Hindlimb muscle (tissue), 1 donor: ENCODE data around the gene PXDC1. TPM values are rescaled to one million over a fixed set of nuclear protein-coding genes. Genes with fewer than 3 reads are reported as not detected.
"Not testable (repeated sequence)": the region's sequence is repeated elsewhere in the genome, so short reads cannot be mapped to it uniquely, and the experiment has no call there.

Experiments used
- DNase-seq: peaks from one replicate; pipeline ENCODE4 v3.0.0-alpha.2; 2013
- polyA plus RNA-seq: library from polyadenylated mRNA; unstranded; fragments of 120-200 nt; gene quantifications from one replicate; pipeline ENCODE4 v1.2.1, GENCODE V29; 2013; ENCODE audit not compliant: insufficient read length

Gene PXDC1
- polyA plus RNA-seq, 1 donor: 19.6 TPM

DNA sequence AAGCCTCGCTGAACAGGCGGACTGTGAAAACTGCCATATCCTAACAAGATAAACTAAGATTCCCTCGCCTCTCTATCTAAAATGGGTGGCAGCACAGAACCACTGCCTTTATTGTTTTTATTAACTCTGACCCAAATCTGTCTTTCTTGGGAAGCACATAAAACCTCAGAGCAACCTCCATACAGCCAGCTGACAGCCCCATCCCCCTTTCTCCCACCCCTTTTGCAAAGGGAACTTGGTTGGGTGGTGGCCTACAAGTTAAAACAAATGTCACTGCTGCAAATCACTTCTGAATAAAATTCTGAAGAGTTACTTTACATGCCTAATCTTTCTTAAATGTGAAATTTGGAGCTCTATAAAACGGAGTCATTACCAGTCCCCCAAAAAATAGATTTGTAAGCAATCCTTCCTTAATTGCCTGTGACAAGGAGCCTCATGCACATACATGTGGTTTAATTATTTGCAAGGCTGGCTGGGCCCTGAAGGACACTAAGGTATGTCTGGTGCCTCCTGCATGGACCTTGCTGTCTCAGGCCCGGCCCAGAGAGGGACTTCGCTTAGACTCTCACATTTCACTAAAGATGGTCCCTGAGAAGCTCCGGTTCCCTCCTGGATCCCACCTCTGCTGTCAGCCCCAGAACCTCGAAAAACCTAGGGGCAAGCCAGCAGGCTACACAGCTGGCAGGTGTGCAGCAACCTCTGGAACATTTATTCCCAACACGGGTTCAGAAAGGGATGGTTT is 21.7 kb downstream of the PXDC1 start:
- DNase-seq: no peak

DNA sequence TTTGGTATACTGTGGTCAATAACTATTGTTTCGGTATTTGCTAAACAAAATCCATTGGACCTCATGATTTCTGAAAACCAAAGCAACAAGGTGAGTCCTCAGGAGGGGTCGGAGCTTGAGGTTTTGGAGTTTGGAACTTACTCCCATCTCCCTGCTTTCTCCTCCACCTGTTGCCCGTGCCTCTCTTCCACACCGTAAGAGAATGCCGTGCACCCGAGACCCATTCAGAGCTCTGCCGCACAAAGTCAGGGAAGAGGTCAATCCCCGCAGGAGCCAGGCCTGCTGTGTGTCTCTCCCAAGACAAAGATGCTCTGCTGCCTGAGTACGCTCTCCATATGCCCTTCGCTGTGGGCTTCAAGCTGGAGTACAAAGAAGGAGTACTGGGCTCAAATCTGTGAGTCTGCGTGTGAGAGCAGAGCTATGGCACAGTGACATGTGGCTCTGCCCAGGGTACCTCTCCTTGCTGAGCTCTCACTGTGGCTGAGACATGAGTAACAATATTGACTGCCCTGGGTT is 23.9 kb downstream of the PXDC1 start:
- no peak for DNase-seq

DNA sequence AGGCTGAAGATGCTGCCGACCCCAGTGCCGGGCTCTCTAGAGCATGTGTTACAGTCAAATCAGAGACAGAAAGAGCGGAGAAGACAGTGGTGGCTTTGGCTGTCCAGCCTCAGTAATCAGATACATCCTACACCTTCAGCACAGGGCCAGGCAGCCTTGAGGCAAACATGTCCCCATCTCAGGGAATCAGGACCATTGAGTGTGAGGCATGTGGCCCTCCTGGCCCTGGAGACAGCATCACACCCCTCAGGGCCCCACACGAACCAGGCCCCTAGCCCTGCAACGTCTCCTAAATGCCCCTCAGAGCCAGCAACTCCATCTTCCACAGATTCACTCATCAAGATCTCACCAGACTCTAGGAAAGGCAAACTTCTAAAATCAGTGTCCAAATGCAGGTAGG is 24.5 kb downstream of the PXDC1 start:
- no peak for DNase-seq

DNA sequence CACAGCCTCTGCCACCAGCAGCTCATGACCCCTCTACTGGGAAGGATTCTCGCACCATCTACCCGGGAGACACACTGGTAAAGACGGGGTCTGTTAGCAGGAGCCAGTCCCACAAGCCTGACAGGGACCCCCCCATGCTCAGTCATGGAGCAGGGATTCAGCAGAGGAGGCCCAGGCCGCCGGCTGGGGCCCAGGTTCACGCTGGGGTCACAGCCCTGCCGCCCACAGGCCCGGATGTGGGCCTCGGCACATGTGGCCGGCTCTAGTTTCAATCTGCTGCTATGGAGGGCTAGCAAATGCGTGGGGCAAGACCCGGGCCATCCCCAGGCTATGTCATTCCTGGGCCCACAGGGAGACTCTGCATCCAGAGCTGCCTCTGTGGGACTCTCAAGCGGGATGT is 25.1 kb downstream of the PXDC1 start:
- DNase-seq: no peak

DNA sequence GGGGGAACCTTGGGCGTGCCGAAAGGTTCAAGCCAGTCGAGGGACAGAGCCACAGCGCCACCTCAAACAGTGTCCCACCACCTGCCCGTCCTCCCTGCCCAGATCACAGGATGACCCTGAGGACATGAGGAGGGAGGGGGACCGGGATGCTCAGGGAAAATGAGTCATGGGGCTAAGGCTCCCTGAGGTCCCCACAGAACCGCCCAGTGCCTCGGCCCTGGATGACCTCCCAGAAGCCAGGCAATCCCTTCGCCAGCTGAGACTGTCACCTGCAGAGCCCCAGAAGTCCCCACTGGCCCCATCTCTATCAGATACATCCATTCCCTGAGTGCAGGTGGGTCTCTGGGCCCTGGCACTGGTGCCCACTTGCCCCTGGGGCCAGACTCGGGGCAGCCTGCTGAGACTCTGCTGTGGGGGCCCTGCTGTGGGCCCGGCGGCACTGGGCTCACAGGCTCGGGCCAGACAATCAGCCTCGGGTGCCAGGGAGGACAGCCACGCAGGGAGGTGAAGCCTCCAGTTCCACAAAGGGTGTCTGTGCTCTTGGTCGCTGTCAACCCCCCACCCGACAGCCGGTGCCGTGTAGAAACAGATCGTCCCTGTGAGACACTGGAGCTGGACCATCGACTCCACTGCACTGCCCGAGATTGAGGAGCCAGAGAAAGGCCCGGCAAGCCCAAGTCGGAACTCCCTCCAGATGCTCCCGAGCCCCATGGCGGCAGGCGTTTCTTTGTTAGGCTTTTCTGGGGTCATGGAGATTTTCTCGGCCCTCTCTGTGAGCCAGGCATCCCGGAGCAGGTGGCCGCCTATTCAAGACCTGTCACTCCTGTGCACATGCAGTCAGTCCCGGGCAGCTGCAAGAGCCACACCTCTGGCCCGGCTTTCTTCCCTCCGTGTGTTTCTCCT is 26.1 kb downstream of the PXDC1 start:
- no peak for DNase-seq

DNA sequence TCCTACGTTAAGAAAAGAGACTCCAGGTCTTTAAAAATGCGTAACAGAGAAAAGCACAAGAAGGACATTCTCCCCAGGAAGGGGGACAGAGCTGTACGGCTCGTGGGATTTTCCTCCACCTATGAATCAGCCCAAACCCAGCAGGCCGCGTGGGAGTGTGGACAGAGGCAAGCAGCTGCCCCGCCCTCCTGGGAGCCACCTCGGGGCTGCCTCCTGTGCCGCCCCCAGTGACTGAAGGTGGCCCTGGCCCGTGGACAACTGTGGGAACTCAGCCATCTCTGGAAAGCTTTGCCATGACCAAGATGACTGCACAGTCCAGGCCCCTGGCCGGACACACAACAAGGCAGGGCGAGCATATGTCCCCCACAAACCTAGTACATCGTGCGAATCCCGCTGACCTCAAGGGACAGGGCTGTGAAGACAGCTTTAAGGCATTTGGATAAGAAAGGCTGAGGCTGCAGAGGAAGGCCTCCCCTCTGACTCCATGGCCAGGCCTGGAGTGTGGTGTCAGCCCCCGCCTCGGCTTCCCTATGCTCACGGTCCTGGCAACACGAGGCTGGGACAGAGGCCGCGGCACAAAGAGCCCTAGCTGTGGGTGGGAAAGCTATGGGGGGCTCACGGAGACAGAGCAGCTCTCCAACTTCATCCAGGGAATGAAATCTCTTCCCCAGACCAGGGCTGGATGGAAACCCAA is 26.9 kb downstream of the PXDC1 start:
- DNase-seq: no peak

DNA sequence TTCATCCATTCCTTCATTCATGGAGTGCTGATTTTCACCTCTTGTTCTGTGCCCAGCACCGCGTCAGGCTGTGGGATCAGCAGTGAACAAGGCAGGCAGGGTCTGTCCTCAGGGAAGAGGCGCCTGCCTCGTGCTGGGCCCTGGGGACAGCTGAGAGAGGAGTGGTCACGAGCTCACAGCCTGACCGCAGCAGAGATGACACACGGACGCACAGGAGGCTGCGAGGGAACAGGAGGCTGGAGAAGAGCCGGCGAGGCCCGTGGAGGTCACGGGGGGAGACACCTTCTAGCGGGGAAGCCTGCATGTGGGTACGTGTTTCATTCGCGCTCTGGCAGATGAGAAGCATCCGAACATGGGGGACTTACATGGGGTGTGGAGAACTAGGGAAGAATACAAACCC is 27.5 kb downstream of the PXDC1 start:
- no peak for DNase-seq

DNA sequence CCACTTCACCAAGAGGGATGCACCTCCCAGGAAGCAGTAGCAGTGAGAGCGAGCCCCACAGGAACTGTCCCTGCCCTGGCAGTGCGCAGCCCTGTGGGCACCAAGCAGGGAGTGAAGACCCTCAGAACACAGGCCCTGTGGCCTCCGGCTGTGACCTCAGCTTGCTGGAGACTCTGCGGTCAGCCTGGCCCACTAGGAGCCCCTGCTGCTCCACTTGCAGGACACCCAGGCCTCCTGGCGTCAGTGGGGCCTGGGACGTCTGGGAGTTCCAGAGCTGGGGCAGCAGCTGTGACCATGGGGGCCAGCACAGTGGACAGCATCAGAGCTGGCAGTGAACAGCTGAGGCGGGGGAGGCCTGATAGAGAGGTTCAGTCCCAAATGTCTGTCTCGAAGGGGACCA is 28.3 kb downstream of the PXDC1 start:
- no peak for DNase-seq

DNA sequence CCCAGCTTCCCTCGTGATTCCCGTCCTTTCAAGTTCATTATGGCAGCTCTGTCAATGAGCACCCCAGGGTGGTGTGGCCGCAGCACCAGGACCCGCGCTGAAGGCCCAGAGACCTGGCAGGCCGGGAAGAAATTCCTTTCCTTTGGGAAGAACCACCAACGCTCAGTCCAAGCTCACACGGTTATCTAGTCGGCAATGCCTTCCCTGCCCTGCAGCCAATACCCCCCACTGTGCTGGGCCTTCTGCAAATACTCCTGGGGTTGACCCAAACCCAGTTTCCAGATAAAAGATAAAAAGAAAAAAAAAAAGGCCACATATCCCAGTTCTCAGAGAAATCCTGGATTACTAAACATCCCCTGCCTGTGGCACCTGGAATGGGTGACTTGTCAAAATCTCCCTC is 28.7 kb downstream of the PXDC1 start:
- DNase-seq: no peak

DNA sequence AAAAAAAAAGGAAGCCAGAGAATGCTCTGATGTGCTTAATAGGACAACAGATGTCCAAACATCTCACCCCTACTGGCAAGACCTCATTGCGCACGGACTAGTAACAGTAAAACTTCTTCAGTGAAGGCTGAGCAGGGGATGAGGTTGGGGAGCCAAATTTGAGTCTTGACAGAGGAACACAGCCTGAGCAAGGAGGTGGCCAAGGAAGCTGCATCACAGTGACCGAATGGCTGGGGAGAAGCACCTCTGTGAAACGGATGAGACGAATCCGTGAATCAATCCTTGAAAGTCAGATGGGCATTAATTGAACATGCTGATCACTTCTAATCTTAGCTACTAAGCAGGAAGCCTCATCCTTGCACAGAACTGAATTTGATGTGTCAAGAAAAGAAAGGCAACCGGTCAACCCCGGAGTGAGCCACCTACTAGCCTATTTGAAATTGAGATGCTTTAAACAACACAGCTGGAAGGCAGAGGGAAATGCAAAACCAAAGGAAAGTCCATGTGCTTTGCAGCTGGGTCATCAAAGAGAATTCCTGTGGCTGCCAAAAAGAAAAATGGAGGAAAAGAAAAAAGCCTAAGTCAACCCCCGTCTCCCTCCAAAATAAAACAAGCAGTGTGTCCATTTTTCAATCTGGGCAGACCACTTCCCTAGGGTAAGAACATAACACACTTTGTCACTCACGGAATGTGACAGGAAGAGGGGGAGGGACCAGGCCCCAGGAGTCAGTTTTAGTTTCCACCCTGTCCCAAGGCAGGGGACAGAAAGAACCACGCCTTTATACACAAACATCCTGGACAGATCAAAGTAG is 29.5 kb downstream of the PXDC1 start:
- DNase-seq: no peak

DNA sequence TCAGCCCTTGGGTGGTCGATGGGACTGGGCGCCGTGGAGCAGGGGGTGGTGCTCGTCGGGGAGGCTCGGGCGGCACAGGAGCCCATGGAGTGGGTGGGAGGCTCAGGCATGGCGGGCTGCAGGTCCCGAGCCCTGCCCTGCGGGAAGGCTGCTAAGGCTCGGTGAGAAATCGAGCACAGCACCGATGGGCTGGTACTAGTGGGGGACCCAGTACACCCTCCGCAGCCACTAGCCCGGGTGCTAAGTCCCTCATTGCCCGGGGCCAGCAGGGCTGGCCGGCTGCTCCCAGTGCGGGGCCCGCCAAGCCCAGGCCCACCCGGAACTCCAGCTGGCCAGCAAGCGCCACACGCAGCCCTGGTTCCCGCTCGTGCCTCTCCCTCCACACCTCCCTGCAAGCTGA is 30.7 kb downstream of the PXDC1 start:
- DNase-seq: not testable (repeated sequence)

DNA sequence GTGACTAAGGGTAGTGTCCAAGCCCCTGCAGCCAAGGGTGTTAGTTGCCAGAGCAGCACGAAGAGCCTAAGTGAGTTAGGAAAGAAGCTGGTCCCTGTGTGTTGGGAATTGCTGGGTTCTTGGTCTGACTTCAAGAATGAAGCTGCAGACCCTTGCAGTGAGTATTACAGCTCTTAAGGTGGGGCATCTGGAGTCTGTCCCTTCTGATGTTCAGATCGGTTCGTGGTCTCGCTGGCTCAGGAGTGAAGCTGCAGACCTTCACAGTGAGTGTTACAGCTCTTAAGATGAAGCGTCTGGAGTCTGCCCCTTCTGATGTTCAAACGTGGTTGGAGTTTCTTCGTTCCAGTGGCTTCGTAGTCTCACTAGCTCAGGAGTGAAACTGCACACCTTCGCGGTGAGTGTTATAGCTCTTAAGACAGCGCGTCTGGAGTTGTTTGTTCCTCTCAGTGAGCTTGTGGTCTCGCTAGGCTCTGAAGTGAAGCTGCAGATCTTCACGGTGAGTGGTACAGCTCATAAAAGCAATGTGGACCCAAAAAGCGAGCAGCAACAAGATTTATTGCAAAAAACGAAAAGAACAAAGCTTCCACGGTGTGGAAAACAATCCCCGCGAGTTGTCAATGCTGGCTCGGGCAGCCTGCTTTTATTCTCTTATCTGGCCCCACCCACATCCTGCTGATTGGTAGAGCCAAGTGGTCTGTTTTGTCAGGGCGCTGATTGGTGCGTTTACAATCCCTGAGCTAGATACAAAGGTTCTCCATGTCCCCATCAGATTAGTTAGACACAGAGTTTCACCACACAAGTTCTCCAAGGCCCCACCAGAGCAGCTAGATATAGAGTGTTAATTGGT is 31.8 kb downstream of the PXDC1 start:
- DNase-seq: no peak

DNA sequence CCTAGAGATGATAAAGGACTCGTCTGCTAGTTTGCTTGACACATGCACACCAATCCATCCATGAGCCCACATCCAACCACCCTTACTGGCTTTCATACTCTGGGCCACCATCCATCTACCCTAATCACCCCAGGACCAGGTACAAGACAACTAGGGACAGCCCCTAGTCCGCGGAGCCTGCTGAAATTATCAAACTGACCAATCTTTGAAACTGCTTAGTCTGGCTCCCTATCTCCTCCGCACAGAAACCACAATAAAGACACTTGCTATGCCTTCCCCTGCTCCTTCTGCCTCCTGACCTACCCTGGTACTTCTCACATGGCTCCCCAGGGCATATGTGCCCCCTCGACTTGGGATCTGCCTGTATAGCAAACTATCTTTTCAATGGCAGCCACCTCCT is 33.1 kb downstream of the PXDC1 start:
- no peak for DNase-seq

DNA sequence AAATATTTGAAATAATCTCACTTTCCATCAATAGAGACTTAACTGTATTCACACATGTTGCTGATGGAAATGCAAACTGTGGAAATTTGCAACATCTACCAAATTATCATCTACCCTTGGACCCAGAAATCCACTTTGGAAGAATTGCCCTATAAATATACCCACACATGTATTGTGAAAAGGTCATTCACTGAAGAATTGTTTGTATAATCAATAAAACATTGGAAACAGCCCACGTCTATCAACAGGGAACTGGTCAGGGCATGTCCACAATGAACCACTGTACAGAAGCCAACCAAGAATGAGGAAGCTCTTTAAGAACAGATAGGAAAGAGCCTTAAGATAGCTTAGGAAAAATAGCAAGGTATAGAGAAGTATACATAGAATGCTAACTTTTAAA is 36.2 kb downstream of the PXDC1 start:
- no peak for DNase-seq

DNA sequence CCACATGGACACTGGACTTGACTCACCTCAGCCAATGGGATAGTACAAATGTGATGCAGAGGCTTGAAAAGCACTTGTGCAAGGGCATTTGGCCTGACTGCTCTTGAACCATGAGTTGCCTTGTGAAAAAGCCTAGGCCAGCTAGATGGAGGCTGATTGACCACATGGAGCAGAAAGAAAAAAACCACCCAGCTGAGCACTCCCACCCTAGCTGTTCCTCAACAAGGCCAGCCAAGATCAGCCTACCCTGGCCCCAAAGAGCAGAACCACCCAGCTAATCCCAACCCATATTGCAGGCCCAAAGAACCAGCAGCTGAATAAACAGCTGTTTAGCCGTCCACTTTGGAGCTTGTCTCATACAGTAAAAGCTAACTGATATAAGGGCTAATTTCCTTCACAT is 36.7 kb downstream of the PXDC1 start:
- no peak for DNase-seq

DNA sequence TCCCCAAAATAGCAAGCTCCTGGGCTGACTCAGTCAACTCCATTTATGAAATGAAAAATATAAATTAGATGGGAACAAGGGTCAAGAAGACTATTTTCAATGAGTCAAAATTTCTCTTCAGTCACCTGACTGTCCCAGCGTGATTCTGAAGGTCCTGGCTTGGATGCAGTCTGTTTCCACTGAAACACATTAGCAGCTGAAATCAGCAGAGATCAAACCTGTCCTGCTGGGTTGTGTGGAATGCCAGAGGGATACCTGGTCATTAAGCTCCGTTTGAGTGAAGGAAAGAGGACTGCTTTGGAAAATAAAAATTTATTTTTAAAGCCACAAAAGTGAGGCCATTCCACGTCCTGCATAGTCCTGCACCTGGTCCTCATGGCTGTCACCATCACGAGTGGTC is 37.4 kb downstream of the PXDC1 start:
- DNase-seq: no peak

DNA sequence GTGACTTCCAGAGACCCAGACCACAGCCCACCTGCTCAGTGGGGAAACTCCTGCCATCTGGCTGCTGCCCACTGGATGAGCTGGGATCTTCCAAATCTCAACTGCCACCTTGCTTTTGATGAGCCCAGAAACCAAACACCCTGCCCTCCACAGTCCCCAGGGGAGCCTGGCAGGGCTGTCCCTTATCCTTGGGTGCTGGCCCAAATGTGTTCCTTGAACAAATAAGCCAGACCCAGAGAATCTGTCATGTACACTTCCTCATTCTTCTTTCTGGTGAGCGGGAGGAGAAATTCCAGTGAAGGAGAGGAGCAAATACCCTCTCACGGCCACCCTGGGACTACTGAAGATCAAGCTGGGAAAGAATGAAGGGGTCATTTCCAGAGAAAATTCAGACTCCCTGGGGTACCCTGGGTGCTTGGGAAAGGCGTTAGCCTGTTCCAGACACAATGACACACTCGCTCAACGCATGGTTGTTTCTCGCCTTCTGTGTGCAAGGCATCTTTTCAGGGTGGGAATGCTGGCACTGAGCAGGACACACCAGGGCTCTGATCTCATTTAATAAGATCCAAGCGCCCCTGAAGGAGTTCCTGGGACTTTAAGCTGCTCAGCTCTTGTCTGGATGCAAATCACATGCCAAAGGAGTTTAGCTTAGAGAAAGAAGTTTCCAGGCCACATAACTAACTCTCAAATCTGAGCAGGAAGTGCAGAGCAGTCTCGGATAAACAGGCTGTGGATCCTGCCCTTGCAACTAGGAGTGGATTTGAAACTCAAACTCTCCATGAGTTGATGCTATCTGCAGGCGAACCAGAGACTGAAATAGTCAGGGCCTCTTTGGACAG is 38.5 kb downstream of the PXDC1 start:
- DNase-seq: no peak

DNA sequence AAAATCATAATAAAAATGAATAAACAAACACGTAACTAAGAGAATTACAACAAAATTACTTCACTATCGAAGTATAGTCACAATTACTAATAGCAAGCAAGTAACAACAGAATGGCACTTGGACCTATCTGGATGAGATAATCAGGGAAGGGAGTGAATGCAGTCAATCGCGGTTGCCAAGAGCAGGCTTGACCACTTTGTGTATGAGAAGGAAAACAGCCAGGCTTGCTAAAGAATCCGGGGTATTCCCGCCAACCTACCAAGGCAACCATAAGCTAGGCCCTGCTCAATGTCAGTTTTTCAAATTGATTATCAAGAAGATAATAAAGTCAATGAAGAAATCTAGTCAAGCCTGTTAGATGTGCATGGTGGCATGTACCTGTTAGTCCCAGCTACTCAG is 39.7 kb downstream of the PXDC1 start:
- DNase-seq: no peak

DNA sequence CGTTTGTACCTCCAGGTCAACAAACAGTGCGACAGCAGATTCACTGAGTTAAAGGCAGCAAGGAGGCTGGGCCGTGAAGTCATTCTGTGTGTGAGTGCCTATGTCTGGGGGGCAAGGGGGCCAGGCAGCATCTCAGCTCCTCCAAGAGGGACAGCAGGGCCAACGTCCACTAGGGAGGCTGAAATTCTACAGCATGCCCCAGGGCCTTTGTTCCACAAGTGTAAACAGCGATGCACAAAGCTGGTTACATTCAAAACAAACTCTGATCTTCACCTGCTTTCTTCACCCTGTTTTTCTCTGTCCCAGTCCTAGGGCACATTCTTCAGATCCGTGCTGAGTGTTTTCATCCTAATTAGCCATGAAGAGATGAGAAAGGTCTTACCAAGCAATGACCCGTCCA is 41.1 kb downstream of the PXDC1 start:
- DNase-seq: no peak

DNA sequence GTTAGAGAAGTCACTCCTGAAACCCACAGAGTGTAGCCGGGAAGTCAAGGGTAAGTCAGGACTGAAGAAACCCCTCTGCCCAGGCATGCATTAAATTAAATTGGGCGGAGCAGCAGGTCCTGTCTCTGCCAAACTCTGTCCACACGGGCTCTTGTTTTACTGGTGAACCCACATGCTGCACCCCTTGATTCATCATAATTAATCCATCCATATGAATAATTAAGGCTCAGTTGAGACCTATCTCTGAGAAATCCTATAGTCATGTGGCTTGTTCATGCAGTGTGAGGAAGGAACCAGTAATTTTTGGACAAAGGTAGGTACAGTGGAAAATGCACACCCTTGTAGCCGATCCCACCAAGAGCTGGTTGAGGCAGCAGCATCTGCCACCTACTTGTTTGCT is 43.0 kb downstream of the PXDC1 start:
- DNase-seq: no peak
